MG63 (cell line): ENCODE data around the gene KLHL17. TPM values are rescaled to one million over a fixed set of nuclear protein-coding genes. Genes with fewer than 3 reads are reported as not detected.

Source experiments
- DNase-seq: peaks from one replicate; pipeline ENCODE4 v3.0.0-alpha.2; 2020
- H3K27me3 ChIP-seq: fragments of 250-450 bp; sonication (Bioruptor Pico); 2 replicates; pipeline ENCODE4 v1.5.1; 2020; ENCODE audit warnings: mild to moderate bottlenecking, moderate library complexity
- H3K36me3 ChIP-seq: fragments of 250-450 bp; sonication (Bioruptor Pico); 2 replicates; pipeline ENCODE4 v1.5.1; 2020; ENCODE audit warnings: mild to moderate bottlenecking, moderate library complexity
- H3K4me3 ChIP-seq: fragments of 250-450 bp; sonication (Bioruptor Pico); 2 replicates; pipeline ENCODE4 v1.5.1; 2020; ENCODE audit warnings: mild to moderate bottlenecking, moderate library complexity
- H3K9me3 ChIP-seq: fragments of 250-450 bp; sonication (Bioruptor Pico); 2 replicates; pipeline ENCODE4 v1.5.1; 2020; ENCODE audit warnings: mild to moderate bottlenecking, moderate library complexity
- total RNA-seq: library from RNA; depleted of rRNA; stranded (reverse); fragments of >200 nt; shearing (Covaris generic); gene quantifications from 2 replicates; pipeline ENCODE4 v1.2.3, GENCODE V29; 2014; ENCODE audit warnings: low replicate concordance

Gene KLHL17
- total RNA-seq, 1 experiment from 2014 or later = 6.7 TPM

DNA sequence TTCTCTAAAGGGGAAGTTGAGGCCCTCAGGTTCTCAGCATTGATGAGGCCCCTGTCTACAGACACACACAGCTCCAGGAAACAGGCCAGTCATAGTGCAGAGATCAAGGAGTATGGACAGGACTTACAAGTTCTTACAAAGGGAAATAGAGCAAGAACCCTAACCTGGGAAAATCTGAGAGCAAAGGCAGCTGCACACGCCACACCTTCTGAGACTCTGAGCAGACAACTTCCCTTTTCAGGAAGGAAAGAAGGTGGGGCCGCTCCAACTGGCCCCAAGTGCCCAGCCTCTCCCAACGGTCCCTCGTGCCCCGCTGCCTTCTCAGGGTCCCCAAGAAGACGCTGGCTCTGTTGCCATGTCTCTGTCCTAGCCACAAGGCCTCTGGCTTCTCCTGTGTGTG is 4.9 kb upstream of the KLHL17 start:
- Histone ChIP-seq H3K4me3 (no peak overlapping the region), H3K9me3 (no peaks in the 10 kb centered on the region), H3K27me3 (no peaks in the 10 kb centered on the region), H3K36me3 (peaks cover 51% of the 10 kb centered on the region)
- DNase-seq = no peak

DNA sequence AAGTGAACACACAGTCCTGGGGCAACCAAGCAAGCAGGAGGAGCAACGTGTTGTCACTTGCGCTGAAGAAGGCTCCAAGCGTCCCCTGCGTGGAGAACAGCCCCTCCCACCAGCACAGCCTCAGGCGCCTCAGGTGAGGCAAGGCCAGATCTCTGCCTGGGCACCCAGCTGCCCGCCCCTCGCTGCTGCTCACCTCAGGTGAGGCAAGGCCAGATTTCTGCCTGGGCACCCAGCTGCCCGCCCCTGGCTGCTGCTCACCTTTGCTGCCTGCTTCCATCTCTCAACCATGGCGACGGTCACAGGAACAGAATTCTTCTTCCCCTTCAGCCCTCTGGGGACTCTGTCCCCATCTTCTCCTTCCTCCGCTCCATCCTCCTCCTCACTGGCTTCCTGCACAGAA is 3.7 kb upstream of the KLHL17 start:
- H3K36me3 ChIP-seq = peaks cover 43% of the 10 kb centered on the region
- H3K4me3 ChIP-seq = no peak overlapping the region
- H3K9me3 ChIP-seq = no peaks in the 10 kb centered on the region
- DNase-seq = no peak
- H3K27me3 ChIP-seq = no peaks in the 10 kb centered on the region

DNA sequence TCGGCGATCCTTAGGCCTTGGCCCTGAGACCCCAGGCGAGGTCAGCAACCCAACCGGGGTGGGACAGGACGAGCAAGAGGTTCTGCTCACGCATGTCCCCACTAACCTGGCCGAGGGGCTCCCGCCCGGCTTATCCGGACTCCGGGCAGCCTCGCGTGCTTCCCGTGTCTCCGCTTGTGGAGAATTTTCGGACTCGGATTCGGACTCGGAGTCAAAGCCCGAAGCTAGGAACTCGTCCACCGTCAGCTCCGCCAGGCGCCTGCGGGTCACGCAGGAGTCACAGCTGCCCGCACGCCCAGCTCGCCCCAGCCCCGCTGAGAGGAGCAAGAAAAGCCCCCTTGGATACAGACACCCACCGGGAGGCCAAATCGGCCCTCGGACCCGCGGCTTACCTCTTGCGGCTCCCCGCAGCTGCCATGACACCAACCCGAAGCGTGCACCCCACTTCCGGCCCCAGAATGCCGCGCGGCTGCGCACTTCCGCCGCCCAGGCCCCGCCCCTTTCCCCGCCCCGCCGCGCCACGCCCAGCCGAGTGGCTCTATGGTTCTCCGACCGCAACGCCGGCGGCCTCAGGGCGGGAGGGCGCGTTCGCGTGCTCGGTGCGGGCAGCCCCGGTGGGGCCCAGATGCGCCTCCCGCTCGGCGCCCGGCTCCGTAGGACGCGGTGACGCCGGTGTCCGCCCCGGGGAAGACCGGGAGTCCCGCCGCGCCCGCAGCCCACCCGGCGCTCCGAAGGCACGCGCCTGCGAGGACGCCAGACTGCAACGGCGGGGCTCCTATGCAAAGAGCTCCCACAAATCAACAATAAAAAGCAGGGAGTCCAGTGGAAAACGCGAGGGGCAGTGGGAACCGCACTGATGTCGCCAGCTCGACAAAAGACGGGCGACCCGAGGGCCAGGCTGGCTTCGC is 1.3 kb upstream of the KLHL17 start, which contains the start of gene NOC2L:
Gene NOC2L (minus strand): TSS at position 434 of the 908 bp plus-strand sequence. CDS start 16 bp downstream, at position 418.
- no peaks in the 10 kb centered on the region for H3K27me3 ChIP-seq
- H3K36me3 ChIP-seq = peaks cover 32% of the 10 kb centered on the region
- peak within 1 kb of the TSS; percentile 88 for H3K4me3 ChIP-seq
- DNase-seq = peak; percentile 90
- H3K9me3 ChIP-seq = no peaks in the 10 kb centered on the region

DNA sequence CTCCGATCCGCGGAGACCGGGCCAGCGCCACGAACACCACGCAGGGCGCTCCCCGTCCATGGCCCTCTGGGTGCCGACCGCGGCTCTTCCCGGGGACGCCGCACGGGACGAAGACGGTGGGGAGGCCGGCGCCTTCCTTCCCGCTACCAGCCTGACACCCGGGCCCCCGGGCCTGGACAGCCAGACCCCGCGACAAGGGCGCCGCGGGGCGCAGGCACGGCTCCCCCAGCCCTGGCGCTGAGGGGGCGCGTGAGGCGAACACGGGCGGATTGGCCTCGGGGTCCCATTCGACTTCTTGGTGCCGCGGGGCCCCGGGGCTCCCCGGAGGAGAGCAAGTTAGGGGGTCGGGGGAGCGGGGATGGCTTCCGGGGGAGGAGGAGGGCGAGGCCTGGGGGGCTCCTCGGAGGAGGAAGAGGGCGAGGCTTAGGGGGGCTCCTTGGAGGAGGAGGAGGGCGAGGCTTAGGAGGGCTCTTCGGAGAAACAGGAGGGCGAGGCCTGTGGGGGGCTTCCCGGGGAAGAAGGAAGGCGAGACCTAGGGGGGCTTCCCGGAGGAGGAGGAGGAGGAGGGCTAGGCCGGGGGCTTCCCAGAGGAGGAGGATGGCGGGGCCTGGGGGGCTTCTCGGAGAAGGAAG is 537 bp upstream of the KLHL17 start:
- DNase-seq = no peak
- H3K4me3 ChIP-seq = peak overlapping the region; percentile 88
- H3K36me3 ChIP-seq = peaks cover 29% of the 10 kb centered on the region
- no peaks in the 10 kb centered on the region for H3K9me3 ChIP-seq
- H3K27me3 ChIP-seq = no peaks in the 10 kb centered on the region

DNA sequence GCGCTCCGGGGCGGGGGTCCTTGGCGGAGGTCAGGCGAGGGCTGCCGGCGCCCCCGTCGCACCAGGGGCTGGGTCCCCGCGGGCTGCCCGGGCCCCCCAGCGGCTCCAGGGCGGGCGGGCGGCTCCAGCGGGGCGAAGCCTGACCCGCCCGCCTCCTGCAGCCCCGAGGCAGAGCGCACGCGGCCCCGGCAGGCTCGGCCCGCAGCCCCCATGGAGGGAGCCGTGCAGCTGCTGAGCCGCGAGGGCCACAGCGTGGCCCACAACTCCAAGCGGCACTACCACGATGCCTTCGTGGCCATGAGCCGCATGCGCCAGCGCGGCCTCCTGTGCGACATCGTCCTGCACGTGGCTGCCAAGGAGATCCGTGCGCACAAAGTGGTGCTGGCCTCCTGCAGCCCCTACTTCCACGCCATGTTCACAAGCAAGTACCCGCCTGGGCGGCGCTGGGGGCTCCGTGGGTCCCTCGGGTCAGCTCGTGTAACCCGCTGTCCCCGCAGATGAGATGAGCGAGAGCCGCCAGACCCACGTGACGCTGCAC is 817 bp downstream of the KLHL17 start:
- Histone ChIP-seq H3K4me3 (peak overlapping the region; percentile 88), H3K9me3 (no peaks in the 10 kb centered on the region), H3K27me3 (no peaks in the 10 kb centered on the region), H3K36me3 (peaks cover 16% of the 10 kb centered on the region)
- DNase-seq = no peak

DNA sequence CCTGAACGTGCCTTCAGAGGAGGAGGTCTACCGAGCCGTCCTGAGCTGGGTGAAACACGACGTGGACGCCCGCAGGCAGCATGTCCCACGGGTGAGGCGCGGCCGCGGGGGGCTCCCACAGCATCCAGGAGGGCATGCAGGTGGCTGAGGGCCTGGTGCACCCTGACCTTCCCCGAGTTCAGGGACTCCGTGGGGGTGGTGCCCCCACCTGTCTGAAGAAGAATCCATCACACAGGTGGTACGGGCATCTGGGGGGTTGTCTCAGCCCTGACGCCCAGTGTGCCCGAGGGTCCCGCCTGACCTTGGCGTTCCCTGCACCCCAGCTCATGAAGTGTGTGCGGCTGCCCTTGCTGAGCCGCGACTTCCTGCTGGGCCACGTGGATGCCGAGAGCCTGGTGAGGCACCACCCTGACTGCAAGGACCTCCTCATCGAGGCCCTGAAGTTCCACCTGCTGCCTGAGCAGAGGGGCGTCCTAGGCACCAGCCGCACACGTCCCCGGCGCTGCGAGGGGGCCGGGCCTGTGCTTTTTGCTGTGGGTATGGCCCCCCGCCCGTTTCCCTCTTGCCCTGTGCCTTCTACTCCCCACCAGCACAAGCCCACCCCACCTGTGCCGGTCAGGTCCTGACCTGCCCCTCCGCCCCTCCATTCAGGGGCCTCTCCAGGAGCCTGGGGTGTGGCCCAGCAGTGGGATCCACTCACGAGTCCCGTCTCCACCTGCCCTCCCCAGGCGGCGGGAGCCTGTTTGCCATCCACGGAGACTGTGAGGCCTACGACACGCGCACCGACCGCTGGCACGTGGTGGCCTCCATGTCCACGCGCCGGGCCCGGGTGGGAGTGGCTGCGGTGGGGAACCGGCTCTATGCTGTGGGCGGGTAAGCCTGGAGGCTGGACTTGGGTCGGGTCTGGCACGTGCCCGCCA is 2.3 kb downstream of the KLHL17 start:
- Histone ChIP-seq H3K27me3 (no peaks in the 10 kb centered on the region), H3K36me3 (peaks cover 10% of the 10 kb centered on the region), H3K9me3 (no peaks in the 10 kb centered on the region), H3K4me3 (no peak overlapping the region)
- DNase-seq = no peak

DNA sequence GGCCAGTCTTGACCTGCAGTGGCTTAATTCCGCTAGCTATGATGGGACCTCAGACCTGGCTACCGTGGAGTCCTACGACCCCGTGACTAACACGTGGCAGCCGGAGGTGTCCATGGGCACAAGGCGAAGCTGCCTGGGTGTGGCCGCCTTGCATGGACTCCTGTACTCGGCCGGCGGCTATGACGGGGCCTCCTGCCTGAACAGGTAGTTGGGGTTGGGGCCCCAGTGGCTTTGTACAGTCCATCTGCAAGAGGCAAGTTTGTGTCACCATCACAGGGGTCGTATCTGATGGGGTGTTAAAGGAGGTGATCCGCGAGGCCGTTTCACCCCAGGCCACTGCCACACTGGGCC is 2.9 kb downstream of the KLHL17 start:
- H3K36me3 ChIP-seq = peaks cover 10% of the 10 kb centered on the region
- no peaks in the 10 kb centered on the region for H3K9me3 ChIP-seq
- DNase-seq = no peak
- no peaks in the 10 kb centered on the region for H3K27me3 ChIP-seq
- H3K4me3 ChIP-seq = no peak overlapping the region

DNA sequence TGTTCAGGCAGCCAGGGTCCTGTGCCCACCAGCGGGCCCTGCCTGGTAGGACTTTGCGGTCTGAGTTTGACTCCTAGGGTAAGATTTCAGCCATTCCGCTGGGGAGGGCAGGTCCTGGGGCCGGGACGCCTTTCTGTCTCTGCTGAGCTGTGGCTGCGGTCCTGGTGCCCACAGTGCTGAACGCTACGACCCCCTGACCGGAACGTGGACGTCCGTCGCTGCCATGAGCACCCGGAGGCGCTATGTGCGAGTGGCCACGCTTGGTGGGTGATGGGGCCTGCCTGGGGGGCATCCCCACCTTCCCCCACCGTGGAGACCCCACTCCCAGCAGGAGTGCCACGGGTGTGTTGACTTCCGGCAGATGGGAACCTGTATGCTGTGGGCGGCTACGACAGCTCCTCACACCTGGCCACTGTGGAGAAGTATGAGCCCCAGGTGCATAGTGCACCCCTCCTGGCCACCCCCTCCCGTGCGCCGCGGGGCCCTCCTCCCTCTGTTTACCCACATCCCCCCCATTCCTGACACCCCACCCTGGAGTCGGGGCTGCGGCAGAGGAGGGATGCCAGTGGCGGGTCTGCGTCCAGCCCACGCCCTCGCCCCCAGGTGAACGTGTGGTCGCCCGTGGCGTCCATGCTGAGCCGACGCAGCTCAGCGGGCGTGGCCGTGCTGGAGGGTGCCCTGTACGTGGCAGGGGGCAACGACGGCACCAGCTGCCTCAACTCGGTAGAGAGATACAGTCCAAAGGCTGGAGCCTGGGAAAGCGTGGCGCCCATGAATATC is 3.6 kb downstream of the KLHL17 start:
- H3K4me3 ChIP-seq = no peak overlapping the region
- no peaks in the 10 kb centered on the region for H3K9me3 ChIP-seq

DNA sequence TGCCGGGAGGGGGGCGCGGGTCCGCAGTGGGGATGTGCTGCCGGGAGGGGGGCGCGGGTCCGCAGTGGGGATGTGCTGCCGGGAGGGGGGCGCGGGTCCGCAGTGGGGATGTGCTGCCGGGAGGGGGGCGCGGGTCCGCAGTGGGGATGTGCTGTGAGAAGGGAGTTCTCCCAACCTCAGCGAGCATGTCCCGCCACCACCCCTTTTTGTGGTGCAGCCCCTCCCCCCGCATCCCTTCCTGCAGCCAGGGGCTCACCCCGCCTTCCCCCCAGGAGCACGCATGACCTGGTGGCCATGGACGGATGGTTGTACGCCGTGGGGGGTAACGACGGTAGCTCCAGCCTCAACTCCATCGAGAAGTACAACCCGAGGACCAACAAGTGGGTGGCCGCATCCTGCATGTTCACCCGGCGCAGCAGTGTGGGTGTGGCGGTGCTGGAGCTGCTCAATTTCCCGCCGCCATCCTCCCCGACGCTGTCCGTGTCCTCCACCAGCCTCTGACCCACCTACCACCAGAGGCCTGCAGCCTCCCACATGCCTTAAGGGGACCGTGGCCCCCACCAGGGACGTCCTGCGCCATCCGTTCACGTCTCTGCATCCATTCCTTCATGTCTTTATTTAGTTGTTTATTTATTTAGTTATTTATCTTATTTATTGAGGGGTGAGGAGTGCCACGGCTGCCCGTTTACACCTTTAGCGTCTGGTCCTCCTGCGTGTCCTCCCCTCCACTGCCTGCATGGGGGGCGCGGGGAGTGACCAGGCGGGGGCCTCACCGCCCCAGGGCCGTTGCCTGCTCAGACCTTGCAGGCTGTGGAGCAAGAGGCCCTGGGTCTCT is 4.5 kb downstream of the KLHL17 start:
- Histone ChIP-seq H3K4me3 (no peak overlapping the region), H3K36me3 (peaks cover 3% of the 10 kb centered on the region), H3K27me3 (no peaks in the 10 kb centered on the region), H3K9me3 (no peaks in the 10 kb centered on the region)
- DNase-seq = no peak

More for the DNA sequence above, 3.6 kb downstream of the KLHL17 start:
- no peak for DNase-seq
- peaks cover 4% of the 10 kb centered on the region for H3K36me3 ChIP-seq
- H3K27me3 ChIP-seq = no peaks in the 10 kb centered on the region

DNA sequence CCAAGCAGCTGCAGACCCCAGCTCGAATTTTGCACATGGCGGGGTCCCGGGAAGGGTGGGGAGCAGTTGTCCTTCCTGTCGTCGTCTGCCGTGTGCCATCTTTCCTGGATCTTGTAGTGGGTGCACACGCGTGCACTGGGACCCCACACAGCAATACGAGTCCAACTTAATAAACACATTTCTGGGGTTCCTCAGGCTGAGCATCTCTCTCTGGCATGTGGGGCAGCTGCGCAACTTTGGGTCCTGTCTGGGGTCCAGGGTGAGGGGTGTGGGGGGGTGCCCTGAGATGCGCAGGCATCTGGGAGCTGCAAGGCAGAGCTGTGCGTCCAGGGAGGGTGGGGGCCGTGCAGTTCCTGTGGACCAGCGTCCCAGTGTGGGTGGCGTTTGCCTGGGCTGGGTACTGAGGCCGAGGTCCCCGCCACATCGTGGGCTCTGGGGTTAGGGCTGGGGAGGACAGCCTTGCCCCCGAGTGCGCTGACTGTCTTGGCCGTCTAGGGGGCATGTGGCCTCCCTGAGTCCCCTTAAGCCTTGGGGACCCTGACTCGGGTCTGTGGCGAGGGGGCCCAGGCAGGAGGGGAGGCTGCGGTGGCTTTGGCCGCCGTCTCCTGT is 5.2 kb downstream of the KLHL17 start:
- H3K36me3 ChIP-seq = peaks cover 3% of the 10 kb centered on the region
- DNase-seq = no peak
- H3K4me3 ChIP-seq = peak overlapping the region; percentile 63
- no peaks in the 10 kb centered on the region for H3K27me3 ChIP-seq
- no peaks in the 10 kb centered on the region for H3K9me3 ChIP-seq

DNA sequence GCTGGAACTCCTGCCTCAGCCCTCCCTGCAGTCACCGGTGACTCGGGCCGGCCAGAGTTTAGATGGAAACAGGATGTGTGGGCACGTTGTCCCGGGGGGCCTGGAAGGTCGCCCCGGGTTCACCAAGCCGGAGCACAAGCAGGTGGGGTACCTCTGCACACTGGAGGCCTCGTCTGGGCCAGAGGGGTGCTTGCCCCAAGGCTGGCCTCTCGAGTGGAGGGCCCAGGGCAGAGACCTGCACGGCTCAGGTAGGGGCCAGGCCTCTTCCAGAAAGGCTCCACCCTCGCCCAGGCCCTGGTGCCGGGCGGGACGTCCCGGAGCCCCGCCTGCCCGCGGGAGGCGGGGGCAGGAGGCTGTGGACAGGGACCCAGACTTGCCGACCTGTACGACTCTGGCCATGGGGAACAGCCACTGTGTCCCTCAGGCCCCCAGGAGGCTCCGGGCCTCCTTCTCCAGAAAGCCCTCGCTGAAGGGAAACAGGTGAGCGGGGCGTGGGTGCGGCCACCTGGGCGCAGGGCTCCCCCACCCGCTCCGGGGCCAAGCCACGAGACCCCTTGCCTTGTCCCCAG is 5.8 kb downstream of the KLHL17 start, which contains the start of gene PLEKHN1:
Gene PLEKHN1 (plus strand): TSS at position 348 of the 569 bp plus-strand sequence. CDS start 50 bp downstream, at position 398.
- Histone ChIP-seq H3K27me3 (no peaks in the 10 kb centered on the region), H3K9me3 (no peaks in the 10 kb centered on the region), H3K36me3 (peaks cover 3% of the 10 kb centered on the region), H3K4me3 (peak within 1 kb of the TSS; percentile 63)
- peak; percentile 74 for DNase-seq

DNA sequence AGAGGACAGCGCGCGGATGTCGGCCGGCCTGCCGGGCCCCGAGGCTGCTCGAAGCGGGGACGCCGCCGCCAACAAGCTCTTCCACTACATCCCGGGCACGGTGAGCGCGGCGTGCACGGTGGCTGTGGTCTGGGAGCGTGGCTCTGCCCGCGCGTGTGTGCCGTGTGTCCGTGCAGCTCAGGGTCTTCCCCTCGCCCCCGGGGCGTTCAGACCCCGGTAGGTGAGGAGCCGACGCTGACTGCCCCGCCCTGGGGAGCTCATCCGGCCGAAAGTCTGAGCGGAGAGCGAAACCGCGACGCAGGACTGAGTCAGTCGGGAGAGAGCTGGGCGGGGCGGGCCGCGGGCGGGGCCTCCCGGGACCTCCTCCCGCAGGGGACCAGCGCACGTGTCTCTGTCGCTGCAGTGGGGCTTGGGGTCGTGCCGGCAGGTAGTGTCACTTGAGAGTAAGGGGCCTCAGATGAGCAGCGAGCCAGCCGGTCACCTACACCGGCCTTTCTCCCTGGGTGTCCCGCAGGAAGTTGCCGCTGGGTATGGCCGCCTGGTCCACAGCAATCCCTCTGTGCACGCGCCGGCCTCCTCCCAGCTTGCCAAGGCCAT is 6.4 kb downstream of the KLHL17 start:
- DNase-seq = peak; percentile 85
- no peaks in the 10 kb centered on the region for H3K27me3 ChIP-seq
- peak overlapping the region; percentile 63 for H3K4me3 ChIP-seq
- no peaks in the 10 kb centered on the region for H3K9me3 ChIP-seq
- H3K36me3 ChIP-seq = peaks cover 3% of the 10 kb centered on the region

DNA sequence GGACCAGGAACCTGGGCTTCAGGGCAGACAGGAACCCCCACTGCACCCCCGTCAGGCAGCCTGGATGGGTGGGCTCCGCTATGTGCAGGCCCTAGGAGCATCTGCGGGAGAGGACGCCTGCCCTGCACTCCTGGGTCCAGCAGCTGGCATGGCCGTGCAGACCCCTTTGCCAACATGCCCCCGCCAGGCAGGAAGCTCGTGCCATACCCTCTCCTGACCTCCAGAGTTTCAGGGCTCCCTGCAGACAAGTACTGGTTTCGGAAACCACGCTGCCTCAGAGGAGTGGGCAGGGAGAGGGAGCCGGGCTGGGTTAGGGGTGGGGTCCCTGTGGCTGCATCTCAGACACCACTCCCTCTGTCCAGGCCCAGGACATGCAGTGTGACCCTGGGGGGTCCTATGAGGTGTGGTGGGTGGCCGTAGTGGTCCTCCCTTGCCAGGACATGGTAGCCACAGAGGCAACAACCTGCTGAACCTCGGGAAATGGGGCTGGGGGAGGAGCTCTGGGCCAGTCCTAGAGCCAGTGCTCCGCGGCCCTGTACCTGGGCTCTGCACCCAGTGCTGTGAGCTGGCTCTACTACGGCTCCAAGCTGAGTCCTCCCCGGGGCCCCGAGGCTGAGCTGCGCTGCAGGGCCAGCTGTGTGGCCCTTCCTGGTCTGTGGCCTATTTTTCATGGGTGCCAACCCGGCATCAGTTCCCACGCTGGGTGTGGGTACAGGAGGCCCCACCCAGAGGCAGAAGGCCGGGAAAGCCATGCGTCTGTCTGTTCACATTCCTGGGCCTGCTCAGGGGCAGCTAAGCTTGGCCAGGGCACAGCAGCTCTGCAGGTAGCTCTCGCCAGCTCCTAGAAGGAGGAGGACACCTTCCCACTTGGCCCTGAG is 7.3 kb downstream of the KLHL17 start:
- no peak overlapping the region for H3K4me3 ChIP-seq
- H3K9me3 ChIP-seq = no peaks in the 10 kb centered on the region
- H3K36me3 ChIP-seq = peaks cover 3% of the 10 kb centered on the region
- no peaks in the 10 kb centered on the region for H3K27me3 ChIP-seq
- no peak for DNase-seq
